ENCODE measurements around the gene CPED1. TPM values are rescaled to one million over a fixed set of nuclear protein-coding genes. Genes with fewer than 3 reads are reported as not detected.

The CPED1 gene
- total and polyA plus RNA-seq, 2 experiments from 2014 or later = 0.17 to 0.47 TPM

GRCh38 chr7:121043314-121044234 is 55.1 kb downstream of the CPED1 start (continued):
- TF ChIP-seq, protein P1, sequence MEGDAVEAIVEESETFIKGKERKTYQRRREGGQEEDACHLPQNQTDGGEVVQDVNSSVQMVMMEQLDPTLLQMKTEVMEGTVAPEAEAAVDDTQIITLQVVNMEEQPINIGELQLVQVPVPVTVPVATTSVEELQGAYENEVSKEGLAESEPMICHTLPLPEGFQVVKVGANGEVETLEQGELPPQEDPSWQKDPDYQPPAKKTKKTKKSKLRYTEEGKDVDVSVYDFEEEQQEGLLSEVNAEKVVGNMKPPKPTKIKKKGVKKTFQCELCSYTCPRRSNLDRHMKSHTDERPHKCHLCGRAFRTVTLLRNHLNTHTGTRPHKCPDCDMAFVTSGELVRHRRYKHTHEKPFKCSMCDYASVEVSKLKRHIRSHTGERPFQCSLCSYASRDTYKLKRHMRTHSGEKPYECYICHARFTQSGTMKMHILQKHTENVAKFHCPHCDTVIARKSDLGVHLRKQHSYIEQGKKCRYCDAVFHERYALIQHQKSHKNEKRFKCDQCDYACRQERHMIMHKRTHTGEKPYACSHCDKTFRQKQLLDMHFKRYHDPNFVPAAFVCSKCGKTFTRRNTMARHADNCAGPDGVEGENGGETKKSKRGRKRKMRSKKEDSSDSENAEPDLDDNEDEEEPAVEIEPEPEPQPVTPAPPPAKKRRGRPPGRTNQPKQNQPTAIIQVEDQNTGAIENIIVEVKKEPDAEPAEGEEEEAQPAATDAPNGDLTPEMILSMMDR (conservative IDR thresholded peaks at IDR 0.05; ENCODE audit: low read depth in 2 of 2) = no peak
- TF ChIP-seq REST (IDR thresholded peaks at IDR 0.05; ENCODE audit: unreplicated experiment) (no peak), POLR2AphosphoS5 (IDR thresholded peaks at IDR 0.05; ENCODE audit: low read depth) (no peak)

GRCh38 chr7:121045090-121045489 is 56.6 kb downstream of the CPED1 start:
- DNase-seq (ENCODE audit: low spot score) = no peak
- H3K27ac ChIP-seq (ENCODE audit: low read depth) = peak overlapping the region; percentile 10; the same call in 1 of the 2 replicates
- H3K36me3 Mint-ChIP-seq (ENCODE audit: low read depth) = no peaks in the 10 kb centered on the region
- no peaks in the 10 kb centered on the region for H3K79me2 ChIP-seq (replicated peaks; ENCODE audit: insufficient read depth)
- ATAC-seq = no peak
- peaks cover 13% of the 10 kb centered on the region for H3K4me1 ChIP-seq (ENCODE audit: insufficient read depth)
- no peaks in the 10 kb centered on the region for H3K36me3 ChIP-seq (ENCODE audit: insufficient read depth)
- peaks cover 2% of the 10 kb centered on the region for H3K27me3 Mint-ChIP-seq (ENCODE audit: insufficient read depth, low read depth, poor library complexity)
- no peaks in the 10 kb centered on the region for H3F3A ChIP-seq (replicated peaks; ENCODE audit: low read depth)
- no peaks in the 10 kb centered on the region for H4K20me1 ChIP-seq (replicated peaks; ENCODE audit: insufficient read depth)
- no peaks in the 10 kb centered on the region for H3K9me3 Mint-ChIP-seq
- no peaks in the 10 kb centered on the region for H3K27me3 ChIP-seq (ENCODE audit: insufficient read depth)
- H3K4me3 Mint-ChIP-seq = no peak overlapping the region
- peaks cover 18% of the 10 kb centered on the region for H3K4me1 Mint-ChIP-seq
- peak overlapping the region; percentile 31; the same call in 1 of the 2 replicates for H2AFZ ChIP-seq
- H3K4me2 ChIP-seq = no peak overlapping the region
- no peak overlapping the region for H3K27ac Mint-ChIP-seq
- H3K4me3 ChIP-seq = no peak overlapping the region
- no peaks in the 10 kb centered on the region; the same call in none of the 2 replicates for H3K9me2 ChIP-seq (ENCODE audit: insufficient read depth)
- TF ChIP-seq ZNF114 (CRISPR knock-in tag; IDR thresholded peaks at IDR 0.05) (no peak), EZH2 (IDR thresholded peaks at IDR 0.05; ENCODE audit: low read depth, unreplicated experiment) (no peak), NANOG (IDR thresholded peaks at IDR 0.05; ENCODE audit: borderline replicate concordance) (no peak), STAT1 (IDR thresholded peaks at IDR 0.05; ENCODE audit: unreplicated experiment) (no peak), ZNF462 (CRISPR knock-in tag; IDR thresholded peaks at IDR 0.05) (no peak), REST (IDR thresholded peaks at IDR 0.05; ENCODE audit: unreplicated experiment) (no peak)

Data from GM23338 (cell line).